ENCODE measurements around the gene ADCY3. TPM values are rescaled to one million over a fixed set of nuclear protein-coding genes. Genes with fewer than 3 reads are reported as not detected.

The ADCY3 gene
- total and polyA plus RNA-seq, 2 experiments from 2014 or later = 9.1 to 47.4 TPM

DNA sequence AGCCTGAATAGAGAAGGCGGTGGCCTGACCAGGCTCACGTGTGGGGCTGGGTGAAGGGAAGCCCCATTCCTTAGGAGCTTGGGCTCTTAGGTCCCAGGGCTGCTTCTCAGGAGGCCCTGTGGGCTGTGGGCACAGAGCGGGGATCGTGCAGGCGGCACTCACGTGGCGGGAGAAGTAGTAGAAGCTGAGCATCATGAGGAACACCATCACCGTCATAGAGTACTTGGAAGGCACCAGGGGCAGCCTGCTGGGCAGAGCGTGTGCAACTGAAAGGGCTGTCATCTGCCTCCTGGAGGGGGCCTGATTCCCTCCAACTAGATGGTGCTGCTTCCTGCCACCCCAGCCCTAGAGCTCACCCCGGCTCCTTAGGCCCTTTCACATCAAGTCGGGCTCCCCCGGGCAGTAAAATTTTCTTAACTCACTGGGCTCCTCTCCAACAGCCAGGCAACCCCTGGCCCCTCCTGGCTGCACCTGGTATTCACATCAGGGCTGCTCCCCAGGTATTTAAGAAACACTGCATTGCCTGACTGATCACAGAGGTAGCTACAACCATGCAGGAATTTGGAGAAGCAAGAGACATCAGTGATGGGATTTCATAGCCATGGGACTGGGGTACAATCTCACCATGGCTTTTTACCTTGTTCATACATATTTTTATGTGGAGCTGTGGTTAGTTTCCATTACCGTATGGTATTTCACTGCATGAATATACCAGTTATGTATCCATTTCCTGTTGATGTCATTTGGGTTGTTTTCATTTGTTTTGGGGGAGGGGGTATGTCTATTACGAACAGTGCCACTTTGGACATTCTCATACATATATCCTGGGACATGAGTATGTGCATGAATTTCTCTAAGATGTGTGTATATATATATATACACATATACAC lies 93.9 kb downstream of the ADCY3 start:
- H3K9me3 ChIP-seq (ENCODE audit: low read depth) = no peaks in the 10 kb centered on the region
- DNase-seq = no peak

DNA sequence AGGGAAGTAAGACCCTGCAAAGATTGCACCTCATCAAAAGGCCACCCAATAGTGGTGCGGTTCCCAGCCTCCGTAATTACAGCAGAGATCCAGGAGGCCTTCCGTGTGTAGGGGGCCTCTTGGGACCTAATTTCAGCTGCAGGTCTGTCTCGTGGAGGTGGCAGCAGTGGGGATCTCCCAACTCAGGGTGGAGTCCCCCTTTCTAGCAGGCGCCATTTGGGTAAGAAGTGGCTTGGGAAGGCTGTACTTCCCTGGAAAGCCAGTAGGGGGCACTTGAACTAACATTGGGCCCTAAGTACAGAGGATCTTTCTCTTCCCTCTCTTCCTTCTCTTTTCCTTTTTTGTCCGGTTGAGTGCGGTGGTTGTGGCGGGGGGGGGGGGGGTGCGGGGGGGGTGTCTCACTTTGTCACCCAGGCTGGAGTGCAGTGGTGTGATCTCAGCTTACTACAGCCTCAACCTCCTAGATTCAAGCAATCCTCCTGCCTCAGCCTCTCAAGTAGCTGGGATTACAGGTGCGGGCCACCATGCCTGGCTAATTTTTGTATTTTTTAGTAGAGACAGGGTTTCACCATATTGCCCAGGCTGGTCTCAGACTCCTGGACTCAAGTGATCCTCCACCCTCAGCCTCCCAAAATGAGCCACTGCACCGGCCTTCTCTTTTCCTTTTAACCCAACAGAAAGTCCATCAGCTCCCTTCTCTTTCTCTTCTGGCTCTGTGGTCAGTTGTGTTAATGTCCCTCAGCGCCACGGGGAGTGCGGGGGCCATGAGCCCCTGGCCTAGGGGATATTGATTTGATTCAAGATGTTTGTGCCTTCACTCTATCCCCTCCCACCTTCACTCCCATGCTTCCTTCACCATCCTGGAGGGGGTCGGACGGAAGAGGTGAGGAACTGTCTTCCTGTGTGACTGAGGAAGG lies 94.8 kb downstream of the ADCY3 start:
- Histone ChIP-seq H3K9me2 (ENCODE audit: insufficient read depth) (no peaks in the 10 kb centered on the region), H3K9ac (no peak overlapping the region), H4K20me1 (ENCODE audit: insufficient read depth) (no peaks in the 10 kb centered on the region), H3K79me2 (ENCODE audit: insufficient read depth) (no peaks in the 10 kb centered on the region), H3K4me3 (no peak overlapping the region), H3K4me1 (ENCODE audit: insufficient read depth) (no peaks in the 10 kb centered on the region), H3K36me3 (ENCODE audit: low read depth) (no peaks in the 10 kb centered on the region), H2AFZ (no peak overlapping the region), H3K9me3 (ENCODE audit: low read depth) (no peaks in the 10 kb centered on the region), H3K27me3 (replicated peaks; ENCODE audit: insufficient read depth) (no peaks in the 10 kb centered on the region), H3K4me2 (ENCODE audit: unreplicated experiment) (no peak overlapping the region), H3F3A (ENCODE audit: insufficient read depth) (no peaks in the 10 kb centered on the region), H3K27ac (no peak overlapping the region)
- in situ Hi-C loops (cut with MboI) = loop anchor here (10.0 to 25.0 kb wide), 2 partner anchors 312 to 420 kb away; no protein-coding TSS in a partner anchor
- DNase-seq = no peak
- WGBS, 2 experiments (ENCODE audit: low coverage in 1 of 2, low lambda C conversion rate in 2 of 2, missing lambda C conversion rate in 2 of 2) = 89 to 91% methylated on average over 16 of the region's 16 CpGs
- TF ChIP-seq EZH2phosphoT487 (IDR thresholded peaks at IDR 0.05; ENCODE audit: insufficient read depth, low read depth) = no peak
- no peak for TF ChIP-seq EZH2 (IDR thresholded peaks at IDR 0.05; ENCODE audit: insufficient read depth, poor library complexity, severe bottlenecking)

More for the DNA sequence above, 93.9 kb downstream of the ADCY3 start:
- no peak overlapping the region for H3K27ac ChIP-seq
- H3F3A ChIP-seq (ENCODE audit: insufficient read depth) = no peaks in the 10 kb centered on the region
- in situ Hi-C loops (cut with MboI) = loop anchor here (10.0 to 25.0 kb wide), 2 partner anchors 311 to 421 kb away; no protein-coding TSS in a partner anchor
- H3K4me1 ChIP-seq (ENCODE audit: insufficient read depth) = no peaks in the 10 kb centered on the region
- no peak overlapping the region for H3K4me2 ChIP-seq (ENCODE audit: unreplicated experiment)
- no peaks in the 10 kb centered on the region for H4K20me1 ChIP-seq (ENCODE audit: insufficient read depth)
- no peak overlapping the region for H2AFZ ChIP-seq
- no peaks in the 10 kb centered on the region for H3K27me3 ChIP-seq (replicated peaks; ENCODE audit: insufficient read depth)
- no peak overlapping the region for H3K4me3 ChIP-seq
- H3K9ac ChIP-seq = no peak overlapping the region
- no peaks in the 10 kb centered on the region for H3K36me3 ChIP-seq (ENCODE audit: low read depth)
- WGBS, 2 experiments (ENCODE audit: low coverage in 1 of 2, low lambda C conversion rate in 2 of 2, missing lambda C conversion rate in 2 of 2) = 89% methylated on average over 14 of the region's 14 CpGs
- H3K79me2 ChIP-seq (ENCODE audit: insufficient read depth) = no peaks in the 10 kb centered on the region
- no peak for TF ChIP-seq EZH2 (IDR thresholded peaks at IDR 0.05; ENCODE audit: insufficient read depth, poor library complexity, severe bottlenecking)
- H3K9me2 ChIP-seq (ENCODE audit: insufficient read depth) = no peaks in the 10 kb centered on the region

GRCh38 chr2:24824071-24824588 lies 95.9 kb downstream of the ADCY3 start:
- Histone ChIP-seq H3K4me2 (ENCODE audit: unreplicated experiment) (no peak overlapping the region), H3K27ac (no peak overlapping the region), H2AFZ (no peak overlapping the region), H3K4me1 (ENCODE audit: insufficient read depth) (no peaks in the 10 kb centered on the region), H3K4me3 (no peak overlapping the region), H4K20me1 (ENCODE audit: insufficient read depth) (no peaks in the 10 kb centered on the region), H3K27me3 (replicated peaks; ENCODE audit: insufficient read depth) (no peaks in the 10 kb centered on the region), H3K9me3 (ENCODE audit: low read depth) (no peaks in the 10 kb centered on the region), H3K9me2 (ENCODE audit: insufficient read depth) (no peaks in the 10 kb centered on the region), H3F3A (ENCODE audit: insufficient read depth) (no peaks in the 10 kb centered on the region), H3K79me2 (ENCODE audit: insufficient read depth) (no peaks in the 10 kb centered on the region), H3K36me3 (ENCODE audit: low read depth) (no peaks in the 10 kb centered on the region), H3K9ac (no peak overlapping the region)
- TF ChIP-seq EZH2 (IDR thresholded peaks at IDR 0.05; ENCODE audit: insufficient read depth, poor library complexity, severe bottlenecking) (no peak), EZH2phosphoT487 (IDR thresholded peaks at IDR 0.05; ENCODE audit: insufficient read depth, low read depth) (no peak)
- in situ Hi-C loops (cut with MboI) = loop anchor here (10.0 kb wide), 1 partner anchor 419 kb away; no protein-coding TSS in a partner anchor
- WGBS, 2 experiments (ENCODE audit: low coverage in 1 of 2, low lambda C conversion rate in 2 of 2, missing lambda C conversion rate in 2 of 2) = 96 to 97% methylated on average over 14 of the region's 14 CpGs
- DNase-seq = no peak

DNA sequence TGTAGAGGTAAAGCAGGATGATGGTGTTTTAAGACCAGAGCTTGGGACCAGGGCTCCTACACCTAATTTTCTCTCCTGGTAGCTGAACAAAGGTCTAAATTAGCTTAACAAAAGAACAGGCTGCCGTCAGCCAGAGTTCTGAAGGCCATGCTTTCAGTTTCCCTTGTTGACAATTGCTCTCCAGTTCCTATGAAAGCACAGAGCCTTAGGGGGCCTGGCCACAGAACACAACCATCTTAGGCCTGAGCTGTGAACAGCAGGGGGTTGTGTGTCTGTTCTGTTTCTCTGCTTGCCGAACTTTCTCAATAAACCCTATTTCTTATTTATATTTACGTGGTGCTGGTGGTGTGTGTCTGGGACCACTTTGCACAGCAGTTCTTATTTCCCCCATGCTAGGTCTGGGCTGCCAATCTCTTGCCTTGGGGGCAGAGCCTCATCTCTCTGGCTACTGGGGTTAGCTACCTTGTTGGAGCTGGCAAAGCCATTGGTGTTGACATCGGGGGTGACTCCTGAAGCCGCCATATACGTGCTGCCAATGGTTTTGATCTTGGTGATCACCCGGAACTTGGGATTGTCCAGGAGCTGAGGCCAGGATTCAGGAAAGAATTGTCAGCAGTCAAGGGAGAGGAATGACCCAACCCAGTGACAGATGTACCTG lies 97.9 kb downstream of the ADCY3 start:
- DNase-seq = no peak
- H3K9ac ChIP-seq = no peak overlapping the region
- H3K4me1 ChIP-seq (ENCODE audit: insufficient read depth) = peaks cover 4% of the 10 kb centered on the region
- in situ Hi-C loops (cut with MboI) = loop anchor here (10.0 kb wide), 1 partner anchor 417 kb away; no protein-coding TSS in a partner anchor
- H3K4me2 ChIP-seq (ENCODE audit: unreplicated experiment) = no peak overlapping the region
- no peak overlapping the region for H3K27ac ChIP-seq
- H3K9me2 ChIP-seq (ENCODE audit: insufficient read depth) = no peaks in the 10 kb centered on the region
- H2AFZ ChIP-seq = no peak overlapping the region
- H3K9me3 ChIP-seq (ENCODE audit: low read depth) = no peaks in the 10 kb centered on the region
- WGBS, 2 experiments (ENCODE audit: low coverage in 1 of 2, low lambda C conversion rate in 2 of 2, missing lambda C conversion rate in 2 of 2) = 88 to 89% methylated on average over 7 of the region's 7 CpGs
- H3K4me3 ChIP-seq = no peak overlapping the region
- H3K36me3 ChIP-seq (ENCODE audit: low read depth) = no peaks in the 10 kb centered on the region
- H3F3A ChIP-seq (ENCODE audit: insufficient read depth) = no peaks in the 10 kb centered on the region
- TF ChIP-seq EZH2 (IDR thresholded peaks at IDR 0.05; ENCODE audit: insufficient read depth, poor library complexity, severe bottlenecking) = no peak
- no peak for TF ChIP-seq EZH2phosphoT487 (IDR thresholded peaks at IDR 0.05; ENCODE audit: insufficient read depth, low read depth)
- H3K79me2 ChIP-seq (ENCODE audit: insufficient read depth) = no peaks in the 10 kb centered on the region
- no peaks in the 10 kb centered on the region for H3K27me3 ChIP-seq (replicated peaks; ENCODE audit: insufficient read depth)
- H4K20me1 ChIP-seq (ENCODE audit: insufficient read depth) = no peaks in the 10 kb centered on the region

All from GM23248 (cell line).